HEK293 (cell line): ENCODE results near the gene TTLL9.

Source experiments
- ATF2 ChIP-seq: fragments of 450-650 bp; formaldehyde crosslinking; IDR thresholded peaks from 2 replicates; pipeline ENCODE4 v1.5.1; 2016; ENCODE audit warnings: missing biosample characterization, missing genetic modification characterization, low read depth
- CTCF ChIP-seq: fragments of 450-650 bp; formaldehyde crosslinking; IDR thresholded peaks from 2 replicates; pipeline ENCODE4 v1.5.1; 2016; ENCODE audit warnings: missing biosample characterization, missing genetic modification characterization
- PATZ1 ChIP-seq: fragments of 450-650 bp; formaldehyde crosslinking; IDR thresholded peaks from 2 replicates; pipeline ENCODE4 v1.5.1; 2016; ENCODE audit warnings: missing biosample characterization, missing genetic modification characterization
- PBX3 ChIP-seq: sonication (generic); formaldehyde crosslinking; IDR thresholded peaks from 2 replicates; pipeline ENCODE4 v1.8.1; 2022; ENCODE audit warnings: mild to moderate bottlenecking, moderate library complexity, missing genetic modification reagents
- PRDM6 ChIP-seq: fragments of 450-650 bp; formaldehyde crosslinking; IDR thresholded peaks from 2 replicates; pipeline ENCODE4 v1.5.1; 2017; ENCODE audit warnings: missing biosample characterization, missing genetic modification characterization
- ZNF248 ChIP-seq: fragments of 450-650 bp; formaldehyde crosslinking; IDR thresholded peaks from 2 replicates; pipeline ENCODE4 v1.5.1; 2017; ENCODE audit warnings: missing biosample characterization, missing genetic modification characterization
- ZNF280C ChIP-seq: fragments of 450-650 bp; formaldehyde crosslinking; IDR thresholded peaks from 2 replicates; pipeline ENCODE4 v1.5.1; 2016; ENCODE audit warnings: missing biosample characterization, missing genetic modification characterization
- ZNF311 ChIP-seq: fragments of 450-650 bp; formaldehyde crosslinking; IDR thresholded peaks from 2 replicates; pipeline ENCODE4 v1.5.1; 2017; ENCODE audit warnings: missing biosample characterization, missing genetic modification characterization, borderline replicate concordance
- ZNF473 ChIP-seq: fragments of 450-650 bp; formaldehyde crosslinking; IDR thresholded peaks from 2 replicates; pipeline ENCODE4 v1.5.1; 2017; ENCODE audit warnings: missing biosample characterization, missing genetic modification characterization

GRCh38 chr20:31933698-31934097 lies 63.3 kb downstream of the TTLL9 start:
- no peak for TF ChIP-seq CTCF (tag by site-specific recombination)
- TF ChIP-seq ZNF248 (tag by site-specific recombination), result no peak
- no peak for TF ChIP-seq PRDM6 (tag by site-specific recombination)
- no peak for TF ChIP-seq PBX3
- no peak for TF ChIP-seq ATF2 (tag by site-specific recombination)
- no peak for TF ChIP-seq PATZ1
- no peak for TF ChIP-seq ZNF473
- no peak for TF ChIP-seq ZNF311 (tag by site-specific recombination)
- no peak for TF ChIP-seq ZNF280C (tag by site-specific recombination)
